Neural cell (in vitro differentiated cells): ENCODE measurements around the gene TOR4A. TPM values are rescaled to one million over a fixed set of nuclear protein-coding genes. Genes with fewer than 3 reads are reported as not detected.

Experiments
- H2AFZ ChIP-seq: fragments of 200-600, 300-800 bp; sonication (generic), shearing (Covaris generic); 2 replicates; pipeline ENCODE4 v1.6.0; 2014; ENCODE audit warnings: low read depth, mild to moderate bottlenecking, antibody characterized with exemption, low read length, moderate library complexity
- H3F3A ChIP-seq: fragments of 200-600 bp; shearing (Covaris generic); 2 replicates; pipeline ENCODE4 v1.6.1; 2016; ENCODE audit warnings: mild to moderate bottlenecking, moderate library complexity, mixed read lengths, antibody characterized with exemption, low read length; ENCODE audit not compliant: insufficient read depth, poor library complexity, severe bottlenecking
- H3K27ac ChIP-seq: fragments of 200-600, 300-800 bp; sonication (generic), shearing (Covaris generic); 2 replicates; pipeline ENCODE4 v1.5.1; 2014; ENCODE audit warnings: mild to moderate bottlenecking, low read length, moderate library complexity
- H3K27me3 ChIP-seq: fragments of 300-800, 200-600 bp; sonication (generic), shearing (Covaris generic); 2 replicates; pipeline ENCODE4 v1.6.0; 2014; ENCODE audit warnings: mild to moderate bottlenecking, low read depth, low read length, moderate library complexity; ENCODE audit not compliant: insufficient read depth
- H3K36me3 ChIP-seq: fragments of 300-800, 200-600 bp; sonication (generic), shearing (Covaris generic); 2 replicates; pipeline ENCODE4 v1.5.1; 2014; ENCODE audit warnings: mild to moderate bottlenecking, antibody characterized with exemption, low read length, moderate library complexity; ENCODE audit not compliant: insufficient read depth
- H3K4me2 ChIP-seq: fragments of 300-800, 200-600 bp; sonication (generic), shearing (Covaris generic); 2 replicates; pipeline ENCODE4 v1.6.0; 2014; ENCODE audit warnings: mild to moderate bottlenecking, low read length
- H3K4me3 ChIP-seq: fragments of 300-800, 200-600 bp; sonication (generic), shearing (Covaris generic); 2 replicates; pipeline ENCODE4 v1.5.1; 2014; ENCODE audit warnings: mild to moderate bottlenecking, low read length, moderate library complexity
- H3K79me2 ChIP-seq: fragments of 200-600 bp; shearing (Covaris generic); replicated peaks from 2 replicates; pipeline ENCODE4 v1.6.0; 2014; ENCODE audit warnings: mild to moderate bottlenecking, low read length, moderate library complexity; ENCODE audit not compliant: insufficient read depth
- H3K9ac ChIP-seq: fragments of 300-800, 200-600 bp; sonication (generic), shearing (Covaris generic); 2 replicates; pipeline ENCODE4 v1.6.1; 2016; ENCODE audit warnings: mild to moderate bottlenecking, low read length, mixed read lengths
- H3K9me2 ChIP-seq: fragments of 200-600 bp; shearing (Covaris generic); 2 replicates; pipeline ENCODE4 v1.6.1; 2016; ENCODE audit warnings: mild to moderate bottlenecking, low read length, mixed read lengths; ENCODE audit not compliant: insufficient read depth
- H3K9me3 ChIP-seq: fragments of 200-600, 300-800 bp; sonication (generic), shearing (Covaris generic); 2 replicates; pipeline ENCODE4 v1.6.1; 2016; ENCODE audit warnings: mild to moderate bottlenecking, mixed run types, low read length, moderate library complexity, mixed read lengths
- H4K20me1 ChIP-seq: fragments of 200-600 bp; shearing (Covaris generic); 2 replicates; pipeline ENCODE4 v1.6.1; 2016; ENCODE audit warnings: mild to moderate bottlenecking, mixed run types; ENCODE audit not compliant: insufficient read depth
- EP300 ChIP-seq: fragments of 450-650 bp; conservative IDR thresholded peaks from 2 replicates; pipeline ENCODE4 v1.6.1; 2014; ENCODE audit warnings: antibody characterized with exemption, mild to moderate bottlenecking, moderate library complexity; ENCODE audit not compliant: poor library complexity, severe bottlenecking
- EZH2 ChIP-seq: fragments of 200-600, 300-800 bp; shearing (Covaris generic), sonication (generic); IDR thresholded peaks from 2 replicates; pipeline ENCODE4 v1.6.1; 2014; ENCODE audit warnings: antibody characterized with exemption, low read length, borderline replicate concordance, mild to moderate bottlenecking; ENCODE audit not compliant: insufficient read depth, poor library complexity, severe bottlenecking
- MXI1 ChIP-seq: fragments of 450-650 bp; conservative IDR thresholded peaks from 2 replicates; pipeline ENCODE4 v1.6.1; 2014; ENCODE audit warnings: antibody characterized with exemption, mild to moderate bottlenecking; ENCODE audit not compliant: poor library complexity, severe bottlenecking
- POLR2AphosphoS5 ChIP-seq: IDR thresholded peaks from 2 replicates; pipeline ENCODE4 v1.6.1; 2012
- RAD21 ChIP-seq: fragments of 450-650 bp; conservative IDR thresholded peaks from 2 replicates; pipeline ENCODE4 v1.6.1; 2014; ENCODE audit warnings: antibody characterized with exemption, mild to moderate bottlenecking, moderate library complexity
- REST ChIP-seq: IDR thresholded peaks from 2 replicates; pipeline ENCODE4 v1.6.1; 2012; ENCODE audit warnings: borderline replicate concordance
- SMC3 ChIP-seq: fragments of 450-650 bp; conservative IDR thresholded peaks from 2 replicates; pipeline ENCODE4 v1.6.1; 2014; ENCODE audit warnings: antibody characterized with exemption, mild to moderate bottlenecking, moderate library complexity; ENCODE audit not compliant: poor library complexity
- TAF1 ChIP-seq: IDR thresholded peaks from 2 replicates; pipeline ENCODE4 v1.6.1; 2012; ENCODE audit warnings: low read depth
- polyA plus RNA-seq: library from polyadenylated mRNA; depleted of rRNA; stranded (reverse); fragments of >200 nt; gene quantifications from 2 replicates; pipeline ENCODE4 v1.2.3, GENCODE V29; 2014
- TF ChIP-seq, protein P1 (sequence below): fragments of 450-650 bp; IDR thresholded peaks from 2 replicates; pipeline ENCODE4 v1.5.1; 2014; ENCODE audit warnings: antibody characterized with exemption, mild to moderate bottlenecking, moderate library complexity; ENCODE audit not compliant: poor library complexity, severe bottlenecking

The TOR4A gene
- polyA plus RNA-seq, 1 donor from 2014 or later = 0.50 TPM

- H3K36me3 ChIP-seq = no peaks in the 10 kb centered on the region
- H3K4me2 ChIP-seq = no peak overlapping the region
- no peaks in the 10 kb centered on the region for H3K9me2 ChIP-seq
- no peak overlapping the region for H3K4me3 ChIP-seq
- H4K20me1 ChIP-seq = no peaks in the 10 kb centered on the region
- TF ChIP-seq EZH2 = no peak
- no peak for TF ChIP-seq EP300
- no peak for TF ChIP-seq POLR2AphosphoS5
- no peak for TF ChIP-seq REST
- no peak for TF ChIP-seq TAF1
- TF ChIP-seq SMC3 = no peak
- TF ChIP-seq, protein P1, sequence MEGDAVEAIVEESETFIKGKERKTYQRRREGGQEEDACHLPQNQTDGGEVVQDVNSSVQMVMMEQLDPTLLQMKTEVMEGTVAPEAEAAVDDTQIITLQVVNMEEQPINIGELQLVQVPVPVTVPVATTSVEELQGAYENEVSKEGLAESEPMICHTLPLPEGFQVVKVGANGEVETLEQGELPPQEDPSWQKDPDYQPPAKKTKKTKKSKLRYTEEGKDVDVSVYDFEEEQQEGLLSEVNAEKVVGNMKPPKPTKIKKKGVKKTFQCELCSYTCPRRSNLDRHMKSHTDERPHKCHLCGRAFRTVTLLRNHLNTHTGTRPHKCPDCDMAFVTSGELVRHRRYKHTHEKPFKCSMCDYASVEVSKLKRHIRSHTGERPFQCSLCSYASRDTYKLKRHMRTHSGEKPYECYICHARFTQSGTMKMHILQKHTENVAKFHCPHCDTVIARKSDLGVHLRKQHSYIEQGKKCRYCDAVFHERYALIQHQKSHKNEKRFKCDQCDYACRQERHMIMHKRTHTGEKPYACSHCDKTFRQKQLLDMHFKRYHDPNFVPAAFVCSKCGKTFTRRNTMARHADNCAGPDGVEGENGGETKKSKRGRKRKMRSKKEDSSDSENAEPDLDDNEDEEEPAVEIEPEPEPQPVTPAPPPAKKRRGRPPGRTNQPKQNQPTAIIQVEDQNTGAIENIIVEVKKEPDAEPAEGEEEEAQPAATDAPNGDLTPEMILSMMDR = no peak
- no peak for TF ChIP-seq RAD21
- TF ChIP-seq MXI1 = no peak
- H3K9ac ChIP-seq = no peak overlapping the region
- H3K79me2 ChIP-seq = no peaks in the 10 kb centered on the region
- no peaks in the 10 kb centered on the region for H3K9me3 ChIP-seq
- no peaks in the 10 kb centered on the region for H3F3A ChIP-seq
- no peak overlapping the region for H3K27ac ChIP-seq
- no peaks in the 10 kb centered on the region for H3K27me3 ChIP-seq
- no peak overlapping the region for H2AFZ ChIP-seq
These were observed 48.3 kb upstream of the TOR4A start for GRCh38 chr9:137228968-137229896.

- Histone ChIP-seq H3K9me2 (no peaks in the 10 kb centered on the region), H3F3A (no peaks in the 10 kb centered on the region), H3K4me3 (no peak overlapping the region), H3K27me3 (no peaks in the 10 kb centered on the region), H3K9me3 (no peaks in the 10 kb centered on the region), H3K36me3 (no peaks in the 10 kb centered on the region), H3K9ac (no peak overlapping the region), H4K20me1 (no peaks in the 10 kb centered on the region), H3K27ac (no peak overlapping the region), H2AFZ (no peak overlapping the region), H3K4me2 (no peak overlapping the region), H3K79me2 (no peaks in the 10 kb centered on the region)
- TF ChIP-seq EZH2 (no peak), SMC3 (no peak), REST (no peak), POLR2AphosphoS5 (no peak), MXI1 (no peak), TAF1 (no peak), RAD21 (no peak), EP300 (no peak)
- TF ChIP-seq, protein P1 = no peak
These were observed 47.4 kb upstream of the TOR4A start for GRCh38 chr9:137229903-137230704.
